ENCODE data around the gene TNFRSF12A.
A peak's percentile ranks its signal among the peaks of the same experiment; 100 is the strongest.
"Not testable (repeated sequence)": the region's sequence is repeated elsewhere in the genome, so short reads cannot be mapped to it uniquely, and the experiment has no call there.

Gene TNFRSF12A

GRCh38 chr16:3051494-3051893 is 31.3 kb downstream of the TNFRSF12A start:
- peak in 1 of 2 experiments; percentile 43 for DNase-seq

DNA sequence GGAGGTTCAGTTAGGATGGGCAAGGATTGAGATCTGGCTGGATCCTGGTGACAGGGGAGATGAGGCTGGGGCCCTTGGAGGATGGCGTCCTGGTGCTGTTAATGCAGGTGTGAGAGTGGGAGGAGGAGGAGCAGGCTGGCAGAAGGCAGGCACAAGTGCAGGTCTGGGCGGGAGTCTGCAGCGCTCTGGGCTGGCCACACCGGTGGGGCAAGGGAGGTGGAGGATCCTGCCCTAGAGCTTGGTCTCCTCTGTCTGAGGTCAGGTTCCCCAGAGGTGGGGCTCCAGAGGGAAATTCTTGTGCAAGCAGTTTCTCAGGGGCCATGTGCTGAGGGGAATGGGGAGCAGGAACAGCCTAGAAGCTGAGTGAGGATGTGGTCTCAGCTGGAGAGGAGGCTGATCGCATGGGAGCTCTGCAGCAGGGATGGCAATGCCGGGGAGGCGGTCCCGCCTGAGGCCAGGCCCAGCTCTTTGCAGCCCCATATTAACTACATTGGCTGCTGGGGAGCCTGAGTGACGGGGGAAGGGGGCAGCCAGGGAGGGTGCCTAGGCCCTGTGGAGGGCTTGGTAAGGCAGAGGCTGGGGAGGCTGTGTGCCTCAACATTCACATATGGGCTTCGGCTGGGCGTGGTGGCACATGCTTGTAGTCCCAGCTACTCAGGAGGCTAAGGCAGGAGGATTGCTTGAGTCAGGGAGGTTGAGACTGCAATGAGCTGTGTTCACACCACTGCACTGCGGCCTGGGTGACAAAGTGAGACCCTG is 32.6 kb downstream of the TNFRSF12A start:
- DNase-seq = peak in 1 of 2 experiments; percentile 62

DNA sequence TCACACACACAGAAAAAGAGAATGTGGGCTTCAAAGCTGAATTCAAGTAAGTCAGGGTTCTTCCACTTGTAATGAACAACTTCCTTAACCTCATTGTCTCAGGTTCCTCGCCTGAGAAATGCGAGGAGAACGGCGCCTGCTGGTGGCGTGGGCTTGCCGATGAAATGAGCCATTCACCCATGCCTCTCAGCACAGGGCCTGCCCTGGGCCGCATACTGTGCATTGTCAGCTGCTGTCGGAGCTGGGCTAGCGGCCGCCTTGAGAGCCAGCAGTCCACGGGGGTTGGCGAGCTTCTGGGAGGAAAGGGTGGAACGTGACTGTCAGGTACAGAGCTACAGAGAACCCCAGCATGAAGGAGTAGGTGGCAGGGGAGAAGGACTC is 33.2 kb downstream of the TNFRSF12A start:
- peak in 1 of 2 experiments; percentile 55 for DNase-seq

GRCh38 chr16:3054965-3055733 is 35.0 kb downstream of the TNFRSF12A start:
- DNase-seq = no peak

GRCh38 chr16:3055734-3056115 is 35.6 kb downstream of the TNFRSF12A start:
- not testable (repeated sequence) for DNase-seq

DNA sequence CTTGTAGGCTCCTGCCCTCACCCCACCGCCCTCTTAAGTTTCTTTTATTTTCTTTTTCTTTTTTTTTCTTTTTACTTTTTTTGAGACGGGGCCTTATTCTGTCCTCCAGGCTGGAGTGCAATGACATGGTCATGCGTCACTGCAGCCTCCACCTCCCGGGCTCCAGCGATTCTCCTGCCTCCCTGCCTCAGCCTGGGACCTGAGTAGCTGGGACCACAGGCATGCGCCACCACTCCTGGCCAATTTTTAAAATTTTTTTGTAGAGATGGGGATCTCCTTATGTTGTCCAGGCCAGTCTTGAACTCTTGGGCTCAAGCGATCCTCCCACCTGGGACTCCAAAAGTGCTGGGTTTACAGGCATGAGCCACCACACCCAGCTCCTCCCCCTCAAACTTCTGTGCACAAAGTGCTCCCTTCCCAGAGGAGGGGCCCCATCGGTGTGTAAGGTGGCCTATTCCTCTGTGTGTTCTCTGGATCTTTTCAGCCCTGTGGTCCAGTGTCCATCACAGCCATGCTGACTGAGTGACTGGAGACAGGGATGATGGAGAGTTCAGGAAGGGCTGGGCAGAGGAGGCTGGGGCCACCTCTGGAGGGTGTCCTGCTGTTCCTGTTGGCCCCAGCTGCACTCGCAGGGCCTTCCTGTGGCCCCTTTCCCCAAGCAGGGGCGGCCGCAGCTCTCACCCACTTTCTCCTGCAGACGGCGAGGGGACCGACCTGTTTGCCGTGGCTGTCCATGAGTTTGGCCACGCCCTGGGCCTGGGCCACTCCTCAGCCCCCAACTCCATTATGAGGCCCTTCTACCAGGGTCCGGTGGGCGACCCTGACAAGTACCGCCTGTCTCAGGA is 36.4 kb downstream of the TNFRSF12A start:
- DNase-seq = no peak

GRCh38 chr16:3057181-3058138 is 37.3 kb downstream of the TNFRSF12A start:
- no peak for DNase-seq

- DNase-seq = peak; percentile 72 to 74
Measured at GRCh38 chr16:3058139-3059030, 38.2 kb downstream of the TNFRSF12A start.

DNA sequence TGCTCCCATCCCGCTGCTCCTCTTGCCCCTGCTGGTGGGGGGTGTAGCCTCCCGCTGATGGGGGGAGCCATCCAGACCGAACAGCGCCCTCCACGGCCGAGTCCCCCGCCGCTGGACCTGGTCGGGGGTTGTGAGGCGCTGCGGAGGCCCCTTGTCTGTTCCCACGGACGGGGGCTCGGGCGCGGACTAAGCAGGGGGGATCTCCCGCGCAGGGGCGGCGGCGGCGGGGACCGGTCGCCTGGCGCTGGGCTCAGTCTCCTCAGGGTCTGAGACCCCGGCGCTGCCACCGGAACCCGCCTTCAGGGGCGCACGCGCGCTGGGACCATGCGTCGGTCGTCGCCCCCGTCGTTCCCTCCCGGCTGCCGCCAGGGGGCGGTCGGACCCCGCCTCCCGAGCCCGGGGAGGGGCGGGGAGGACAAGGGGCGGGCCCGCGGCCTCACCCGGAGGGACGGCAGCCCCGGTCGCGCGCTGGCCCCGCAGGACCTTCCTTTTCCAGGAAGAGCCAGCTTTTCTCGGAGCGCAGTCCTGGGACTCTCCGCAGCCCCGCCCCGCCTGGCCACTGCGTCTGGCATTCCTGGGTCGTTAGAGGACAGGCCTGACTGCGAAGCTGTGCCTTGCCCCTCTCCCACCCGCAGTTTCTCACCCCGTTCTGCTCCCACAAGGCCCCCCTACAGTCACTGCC is 39.0 kb downstream of the TNFRSF12A start:
- DNase-seq = peak; percentile 94 to 95

GRCh38 chr16:3059723-3060242 is 39.6 kb downstream of the TNFRSF12A start:
- DNase-seq = no peak

- DNase-seq = no peak
Measured at GRCh38 chr16:3060339-3061127, 40.4 kb downstream of the TNFRSF12A start.

DNA sequence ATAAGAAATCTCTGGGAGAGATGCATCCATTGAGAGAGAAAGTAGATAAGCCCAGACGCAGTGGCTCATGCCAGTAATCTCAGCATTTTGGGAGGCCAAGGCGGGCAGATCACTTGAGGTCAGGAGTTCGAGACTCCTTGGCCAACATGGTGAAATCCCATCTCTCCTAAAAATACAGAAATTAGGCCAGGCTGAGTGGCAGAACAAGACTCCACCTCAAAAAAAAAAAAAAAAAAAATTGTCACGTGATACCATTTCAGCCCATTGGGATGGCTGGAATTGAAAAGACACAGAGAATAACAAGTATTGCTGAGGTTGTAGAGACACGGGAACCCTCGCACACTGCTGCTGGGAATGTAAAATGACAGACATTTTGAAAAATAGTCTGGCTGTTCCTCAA is 42.4 kb downstream of the TNFRSF12A start:
- DNase-seq = no peak

DNA sequence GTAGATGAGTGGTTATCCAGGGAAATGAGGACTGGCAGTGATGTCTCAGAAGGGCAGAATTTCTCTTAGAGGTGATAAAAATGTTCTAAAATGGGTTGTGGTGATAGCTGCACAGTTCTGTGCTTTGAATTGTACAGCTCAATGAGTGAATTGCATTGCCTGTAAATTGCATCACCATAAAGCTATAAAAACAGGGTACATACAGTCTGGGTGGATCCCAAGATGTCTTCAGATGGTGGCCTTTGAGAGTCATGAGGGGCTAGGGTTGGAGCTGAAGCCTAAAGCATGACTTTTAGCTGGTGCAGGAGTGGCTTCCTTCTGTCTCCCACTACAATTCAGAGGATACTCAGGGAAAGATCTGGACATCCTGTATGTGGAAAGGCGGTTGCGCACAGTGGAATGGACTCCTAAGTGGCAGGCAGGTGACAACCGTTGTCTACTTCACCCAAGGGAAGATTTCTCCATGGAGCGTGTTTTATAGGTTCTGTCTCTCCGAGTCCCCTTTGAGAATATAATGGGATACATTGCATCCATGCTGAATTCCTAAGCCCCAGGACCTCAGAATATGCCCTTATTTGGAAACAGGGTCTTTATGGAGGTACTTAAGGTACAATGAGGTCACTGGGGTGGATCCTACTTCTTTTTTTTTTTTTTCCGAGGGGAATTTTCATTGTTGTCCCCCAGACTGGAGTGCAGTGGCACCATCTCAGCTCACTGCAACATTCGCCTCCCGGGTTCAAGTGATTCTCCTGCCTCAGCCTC is 43.6 kb downstream of the TNFRSF12A start:
- no peak for DNase-seq

DNA sequence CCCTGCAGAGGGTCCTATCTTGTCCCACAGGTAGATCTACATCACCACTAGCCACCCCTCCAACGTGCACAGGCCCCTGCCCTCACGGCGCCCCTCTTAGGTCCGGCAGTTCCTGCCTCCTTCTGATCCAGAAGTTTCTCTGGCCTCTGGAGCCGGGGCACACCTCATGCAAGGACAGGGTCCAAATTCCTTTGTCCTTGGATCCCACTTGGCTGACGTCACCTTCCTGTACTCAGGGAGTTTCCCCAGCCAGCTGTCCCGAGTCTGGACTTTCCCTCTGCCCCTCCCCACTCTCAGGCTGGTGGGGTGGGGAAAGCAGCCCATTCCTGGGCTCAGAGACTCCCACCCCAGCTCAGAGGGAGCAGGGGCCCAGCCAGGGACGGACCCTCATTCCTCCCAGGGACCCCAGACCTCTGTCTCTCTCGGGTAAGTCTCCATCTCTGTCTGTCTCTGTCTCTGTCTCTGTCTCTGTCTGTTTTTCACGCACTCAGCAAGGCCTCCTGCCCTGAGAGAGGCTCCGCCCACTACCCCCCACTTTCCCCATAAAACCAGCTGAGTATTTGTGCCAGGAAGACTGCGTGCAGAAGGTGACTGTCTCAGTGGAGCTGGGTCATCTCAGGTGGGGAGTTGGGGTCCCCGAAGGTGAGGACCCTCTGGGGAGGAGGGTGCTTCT is 45.0 kb downstream of the TNFRSF12A start, which contains the start of gene IL32:
TSS of gene IL32 (plus strand) at position 572 of the 673 bp plus-strand sequence. CDS start 172 bp downstream, outside the sequence.
- DNase-seq = peak; percentile 85

- peak in 1 of 2 experiments; percentile 36 for DNase-seq
Measured at GRCh38 chr16:3065742-3066439, 45.7 kb downstream of the TNFRSF12A start.

- peak in 1 of 2 experiments; percentile 46 for DNase-seq
Measured at GRCh38 chr16:3066440-3066748, 46.2 kb downstream of the TNFRSF12A start.

DNA sequence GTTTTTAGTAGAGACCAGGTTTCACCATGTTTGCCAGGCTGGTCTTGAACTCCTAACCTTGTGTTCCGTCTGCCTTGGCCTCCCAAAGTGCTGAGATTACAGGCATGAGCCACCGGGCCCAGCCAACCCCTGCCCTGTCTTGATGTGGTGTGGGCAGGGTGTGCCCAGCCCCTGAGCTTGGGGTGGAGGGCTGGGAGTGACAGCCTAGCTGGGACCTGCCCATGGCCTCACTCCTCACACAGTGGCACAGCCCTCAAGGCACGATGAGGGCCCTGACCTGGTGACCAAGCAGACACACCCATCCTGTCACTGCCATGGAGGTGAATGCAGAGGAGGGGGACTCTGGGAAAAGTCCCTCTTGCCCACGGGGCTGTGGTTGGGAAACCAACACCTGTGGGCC is 48.3 kb downstream of the TNFRSF12A start:
- DNase-seq = no peak

Measured in activated T-cell treated with anti-CD3 and anti-CD28 coated beads, Interleukin-2, amount 50 U/mL, for 48 hours (primary cell).